ENCODE data around the gene MED31.

GRCh38 chr17:6691546-6691945 is 40.1 kb upstream of the MED31 start:
- TF ChIP-seq ZNF274 (IDR thresholded peaks at IDR 0.05; ENCODE audit: low read length) (no peak), ZNF274 (tag by site-specific recombination; IDR thresholded peaks at IDR 0.05; ENCODE audit: borderline replicate concordance) (no peak), ZNF513 (tag by site-specific recombination; IDR thresholded peaks at IDR 0.05) (no peak), ZNF621 (tag by site-specific recombination; IDR thresholded peaks at IDR 0.05) (no peak), REST (tag by site-specific recombination; IDR thresholded peaks at IDR 0.05) (no peak), GLIS2 (tag by site-specific recombination; IDR thresholded peaks at IDR 0.05) (no peak), ZNF777 (tag by site-specific recombination; IDR thresholded peaks at IDR 0.05; ENCODE audit: borderline replicate concordance) (no peak), CTCF (tag by site-specific recombination; IDR thresholded peaks at IDR 0.05) (no peak), ZNF239 (tag by site-specific recombination; IDR thresholded peaks at IDR 0.05) (no peak), ZBTB1 (tag by site-specific recombination; IDR thresholded peaks at IDR 0.05) (no peak), SETDB1 (IDR thresholded peaks at IDR 0.05; ENCODE audit: insufficient read length, low read length) (no peak), ZNF211 (tag by site-specific recombination; IDR thresholded peaks at IDR 0.05; ENCODE audit: low read depth) (no peak), ZNF18 (tag by site-specific recombination; IDR thresholded peaks at IDR 0.05) (no peak)

Measured in HEK293 (cell line).